IMR-90 (cell line): Measurements from ENCODE around the gene GNAI1. TPM values are rescaled to one million over a fixed set of nuclear protein-coding genes. Genes with fewer than 3 reads are reported as not detected.

Experiments
- ATAC-seq: fragments of 200-7000 bp; cut with Tn5 transposase; 2 replicates; pipeline ENCODE4 v1.9.1; 2020; ENCODE audit warnings: low read depth, mild to moderate bottlenecking, moderate library complexity
- BruUV-seq: library from RNA; stranded (reverse); fragments of 400-500 nt; replicated peaks from 2 replicates; lab custom pipeline; 2021; lab: Mats Ljungman, UMichigan
- CTCF ChIA-PET: fragments of 300-600 bp; formaldehyde crosslinking; extraction: SDS; loops from one replicate; lab custom pipeline; 2021; ENCODE audit warnings: antibody characterized with exemption; lab: Yijun Ruan, JAX
- POLR2A ChIA-PET: fragments of 300-600 bp; sonication (Branson Sonifier 250); formaldehyde crosslinking; loops from one replicate; lab custom pipeline; 2022; ENCODE audit warnings: antibody characterized with exemption; ENCODE audit not compliant: unreplicated experiment; lab: Charles Lee
- DNase-seq: peaks from one replicate; pipeline ENCODE4 v3.0.0; 2013
- H2AFZ ChIP-seq: replicated peaks from 2 replicates; pipeline ENCODE3; 2013; ENCODE audit warnings: low read length, mild to moderate bottlenecking; ENCODE audit not compliant: poor library complexity
- H2AK5ac ChIP-seq: 2 replicates; pipeline ENCODE4 v1.6.1; 2013; ENCODE audit warnings: low read depth, low read length, inconsistent platforms
- H2AK9ac ChIP-seq: replicated peaks from 2 replicates; pipeline ENCODE3; 2013; ENCODE audit warnings: mild to moderate bottlenecking, low read depth, low read length, moderate library complexity; ENCODE audit not compliant: poor library complexity
- H2BK120ac ChIP-seq: 2 replicates; pipeline ENCODE4 v1.6.1; 2013; ENCODE audit warnings: low read depth, low read length, inconsistent platforms
- H2BK15ac ChIP-seq: 3 replicates; pipeline ENCODE4 v1.6.1; 2013; ENCODE audit warnings: low read depth, low read length, inconsistent platforms
- H2BK20ac ChIP-seq: 2 replicates; pipeline ENCODE4 v1.6.1; 2013; ENCODE audit warnings: low read depth, mild to moderate bottlenecking, inconsistent platforms, low read length, moderate library complexity
- H2BK5ac ChIP-seq: 2 replicates; pipeline ENCODE4 v1.6.1; 2013; ENCODE audit warnings: mild to moderate bottlenecking, low read depth, low read length, inconsistent platforms; ENCODE audit not compliant: poor library complexity, severe bottlenecking
- H3K14ac ChIP-seq: replicated peaks from 2 replicates; pipeline ENCODE4 v1.6.1; 2013; ENCODE audit warnings: low read depth, low read length, inconsistent platforms
- H3K18ac ChIP-seq: 2 replicates; pipeline ENCODE4 v1.6.1; 2013; ENCODE audit warnings: low read depth, low read length, control low read depth
- H3K23ac ChIP-seq: 2 replicates; pipeline ENCODE4 v1.6.1; 2013; ENCODE audit warnings: low read depth, low read length, inconsistent platforms
- H3K27ac ChIP-seq: 2 replicates; pipeline ENCODE4 v1.5.1; 2013; ENCODE audit warnings: mild to moderate bottlenecking, control low read depth, low read length; ENCODE audit not compliant: insufficient read depth
- H3K27me3 ChIP-seq: 2 replicates; pipeline ENCODE4 v1.6.1; 2013; ENCODE audit warnings: low read length; ENCODE audit not compliant: control insufficient read depth, insufficient read depth
- H3K36me3 ChIP-seq: 2 replicates; pipeline ENCODE4 v1.6.1; 2013; ENCODE audit warnings: low read length, mixed read lengths; ENCODE audit not compliant: control insufficient read depth, insufficient read depth
- H3K4ac ChIP-seq: 2 replicates; pipeline ENCODE4 v1.6.1; 2013; ENCODE audit warnings: low read depth, low read length, inconsistent platforms
- H3K4me1 ChIP-seq: 2 replicates; pipeline ENCODE4 v1.6.1; 2013; ENCODE audit warnings: low read length, mixed read lengths; ENCODE audit not compliant: control insufficient read depth, insufficient read depth
- H3K4me2 ChIP-seq: 2 replicates; pipeline ENCODE4 v1.6.1; 2013; ENCODE audit warnings: low read depth, mild to moderate bottlenecking, control low read depth, low read length, moderate library complexity
- H3K4me3 ChIP-seq: 2 replicates; pipeline ENCODE4 v1.5.1; 2013; ENCODE audit warnings: low read depth, mild to moderate bottlenecking, control low read depth, low read length, moderate library complexity; ENCODE audit not compliant: insufficient read depth
- H3K56ac ChIP-seq: 2 replicates; pipeline ENCODE4 v1.6.1; 2013; ENCODE audit warnings: low read length, inconsistent platforms; ENCODE audit not compliant: insufficient read depth; ENCODE audit errors: extremely low read depth
- H3K79me1 ChIP-seq, 2 experiments: 2 replicates each; pipeline ENCODE4 v1.6.1; 2013; ENCODE audit warnings: low read length in 2 of 2, inconsistent platforms in 1 of 2, low read depth in 1 of 2
- H3K9ac ChIP-seq: 2 replicates; pipeline ENCODE4 v1.6.1; 2013; ENCODE audit warnings: low read depth, low read length, control low read depth
- H3K9me1 ChIP-seq: 2 replicates; pipeline ENCODE4 v1.6.1; 2013; ENCODE audit warnings: low read length, inconsistent platforms; ENCODE audit not compliant: insufficient read depth
- H3K9me3 ChIP-seq: 2 replicates; pipeline ENCODE4 v1.6.1; 2013; ENCODE audit warnings: low read length; ENCODE audit not compliant: control insufficient read depth, insufficient read depth
- H4K20me1 ChIP-seq: 2 replicates; pipeline ENCODE4 v1.6.1; 2013; ENCODE audit warnings: low read length, inconsistent platforms; ENCODE audit not compliant: insufficient read depth
- H4K5ac ChIP-seq: 2 replicates; pipeline ENCODE4 v1.6.1; 2013; ENCODE audit warnings: mild to moderate bottlenecking, low read depth, low read length, control low read depth
- H4K8ac ChIP-seq, 2 experiments: 2 replicates each; pipeline ENCODE4 v1.6.1; 2013; ENCODE audit warnings: low read depth in 2 of 2, low read length in 2 of 2, control low read depth in 1 of 2, inconsistent platforms in 1 of 2
- H4K91ac ChIP-seq: 2 replicates; pipeline ENCODE4 v1.6.1; 2013; ENCODE audit warnings: low read depth, low read length, inconsistent platforms; ENCODE audit not compliant: insufficient read depth
- BHLHE40 ChIP-seq: fragments of 150-350 bp; IDR thresholded peaks from 2 replicates; pipeline ENCODE4 v1.6.1; 2016; ENCODE audit warnings: mild to moderate bottlenecking, low read depth, low read length
- CEBPB ChIP-seq: IDR thresholded peaks from 2 replicates; pipeline ENCODE4 v1.6.1; 2012; ENCODE audit warnings: low read depth, low read length, improper control_type of control experiment
- CTCF ChIP-seq: conservative IDR thresholded peaks from 2 replicates; pipeline ENCODE4 v1.5.1; 2012; ENCODE audit warnings: mild to moderate bottlenecking, low read depth, low read length, improper control_type of control experiment
- ELK1 ChIP-seq: fragments of 150-350 bp; IDR thresholded peaks from 2 replicates; pipeline ENCODE4 v1.6.1; 2016; ENCODE audit warnings: low read depth, mild to moderate bottlenecking, low read length, moderate library complexity, borderline replicate concordance
- MAZ ChIP-seq: IDR thresholded peaks from 2 replicates; pipeline ENCODE4 v1.6.1; 2012; ENCODE audit warnings: low read depth, mild to moderate bottlenecking, low read length, improper control_type of control experiment, moderate library complexity, borderline replicate concordance
- NFE2L2 ChIP-seq: fragments of 150-350 bp; IDR thresholded peaks from 2 replicates; pipeline ENCODE4 v1.6.1; 2016; ENCODE audit warnings: low read depth, mild to moderate bottlenecking, low read length
- RAD21 ChIP-seq: IDR thresholded peaks from 2 replicates; pipeline ENCODE4 v1.6.1; 2012; ENCODE audit warnings: low read length, improper control_type of control experiment
- RCOR1 ChIP-seq: IDR thresholded peaks from 2 replicates; pipeline ENCODE4 v1.6.1; 2012; ENCODE audit warnings: mild to moderate bottlenecking, low read length, improper control_type of control experiment; ENCODE audit not compliant: insufficient replicate concordance
- RFX5 ChIP-seq: IDR thresholded peaks from 2 replicates; pipeline ENCODE4 v1.8.0; 2012; ENCODE audit warnings: low read depth, mild to moderate bottlenecking, low read length, moderate library complexity
- SMC3 ChIP-seq: fragments of 150-350 bp; IDR thresholded peaks from 2 replicates; pipeline ENCODE4 v1.6.1; 2016; ENCODE audit warnings: low read depth, mild to moderate bottlenecking, antibody characterized with exemption, low read length, moderate library complexity
- WGBS, 2 experiments: methylation state at CpG; one replicate each; pipeline versions ENCODE4 v1.1.5 to v1.1.7; 2013; ENCODE audit warnings: missing lambda C conversion rate in 2 of 2; ENCODE audit not compliant: insufficient read length in 1 of 2; ENCODE audit errors: extremely low coverage in 2 of 2; 5-methylcytosine and 5-hydroxymethylcytosine counted together
- dilution Hi-C: fragments of 300-500 bp; cut with HindIII; formaldehyde crosslinking; loops from one replicate; pipeline ENCODE4 v1.14.3; 2018; ENCODE audit warnings: low sequenced_read_pairs; ENCODE audit not compliant: unreplicated experiment
- in situ Hi-C: fragments of 300-500 bp; cut with MboI; formaldehyde crosslinking; loops from 3 replicates; pipeline ENCODE4 v1.14.3; 2019; ENCODE audit warnings: low sequenced_read_pairs, inconsistent platforms, mixed read lengths
- intact Hi-C: fragments of 100-400 bp; cut with micrococcal nuclease; formaldehyde crosslinking; loops from 2 replicates; pipeline ENCODE4 v1.10.0; 2022
- polyA plus RNA-seq, 3 experiments: library from polyadenylated mRNA; depleted of rRNA; stranded (reverse); fragments of >200 nt; gene quantifications; 2 replicates each; pipeline ENCODE4 v1.2.3, GENCODE V29; 2012; ENCODE audit warnings: low replicate concordance in 1 of 3
- total RNA-seq: library from RNA; depleted of rRNA; stranded (reverse); fragments of >200 nt; gene quantifications from 2 replicates; pipeline ENCODE4 v1.2.3, GENCODE V29; 2012

Gene GNAI1
- total and polyA plus RNA-seq, 2 of the 4 experiments (the other 2 are of a cell fraction) = 21.1 to 26.5 TPM

- TF ChIP-seq MAZ (peak; percentile 85), BHLHE40 (peak; percentile 58), CEBPB (peak; percentile 35; the same call in 1 of the 2 replicates), RAD21 (no peak), SMC3 (no peak), RCOR1 (peak; percentile 18)
Observed at GRCh38 chr7:80218723-80219122, 84.1 kb downstream of the GNAI1 start (continued).

GRCh38 chr7:80220022-80220634 lies 85.5 kb downstream of the GNAI1 start:
- no peaks in the 10 kb centered on the region for H3K9me3 ChIP-seq
- H4K8ac ChIP-seq = no peak overlapping the region
- no peak overlapping the region for H3K18ac ChIP-seq
- H3K14ac ChIP-seq = no peak overlapping the region
- no peak overlapping the region for H2AFZ ChIP-seq
- H4K91ac ChIP-seq = no peak overlapping the region
- dilution Hi-C loops (no loop called here), intact Hi-C loops (loop anchor here (5.0 kb wide), 2 partner anchors 83 to 172 kb away; no protein-coding TSS in a partner anchor), in situ Hi-C loops (no loop called here)
- no peak overlapping the region for H3K9ac ChIP-seq
- H4K5ac ChIP-seq = no peak overlapping the region
- TF ChIP-seq CTCF (no peak), RCOR1 (no peak), CEBPB (no peak), RFX5 (no peak), MAZ (no peak), BHLHE40 (no peak), NFE2L2 (no peak), RAD21 (no peak), ELK1 (no peak)
- H2BK5ac ChIP-seq = no peak overlapping the region
- H4K20me1 ChIP-seq = no peaks in the 10 kb centered on the region
- no TSS peak for BruUV-seq
- H3K23ac ChIP-seq = no peak overlapping the region
- no peak overlapping the region for H3K4ac ChIP-seq
- no peak overlapping the region for H3K4me3 ChIP-seq
- no peak overlapping the region for H2AK9ac ChIP-seq
- POLR2A ChIA-PET = no interaction called here
- no peak overlapping the region for H3K56ac ChIP-seq
- H3K27ac ChIP-seq = no peak overlapping the region
- no peaks in the 10 kb centered on the region for H3K79me1 ChIP-seq
- no peak overlapping the region for H2BK120ac ChIP-seq
- H3K4me2 ChIP-seq = no peak overlapping the region
- H2AK5ac ChIP-seq = peak overlapping the region; percentile 28; the same call in 1 of the 2 replicates
- no peaks in the 10 kb centered on the region for H3K4me1 ChIP-seq
- H3K27me3 ChIP-seq = no peaks in the 10 kb centered on the region
- peaks cover 11% of the 10 kb centered on the region for H3K36me3 ChIP-seq
- ATAC-seq = no peak
- H2BK15ac ChIP-seq = no peak overlapping the region
- 0 out of 2 replicates have a peak, but pooled peaks cover 2% of the 10 kb centered on the region for H3K9me1 ChIP-seq
- DNase-seq = no peak
- 100% methylated on average over 1 of the region's 6 CpGs; no CpG with 5 or more reads in 1 of the 2 experiments for WGBS, 2 experiments
- CTCF ChIA-PET = no interaction called here
- H2BK20ac ChIP-seq = no peak overlapping the region
